Lung microvascular endothelial cell (primary cell): ENCODE results near the gene ZBTB46. TPM values are rescaled to one million over a fixed set of nuclear protein-coding genes. Genes with fewer than 3 reads are reported as not detected.
"Not testable (repeated sequence)": the region's sequence is repeated elsewhere in the genome, so short reads cannot be mapped to it uniquely, and the experiment has no call there.

Source experiments
- DNase-seq, 2 donors: peaks; one replicate each; pipeline versions ENCODE4 v3.0.0 to v3.0.0-alpha.2; 2010; ENCODE audit warnings: low read depth in 2 of 2
- total RNA-seq: library from RNA; depleted of rRNA; stranded (reverse); fragments of >200 nt; gene quantifications from 2 replicates; pipeline ENCODE4 v1.2.1, GENCODE V29; 2014

The ZBTB46 gene
- total RNA-seq, 1 donor from 2014 or later = 46.4 TPM

GRCh38 chr20:63859166-63859699, 28.2 kb upstream of the ZBTB46 start:
- no peak for DNase-seq

GRCh38 chr20:63858393-63859165, 27.5 kb upstream of the ZBTB46 start:
- peak; percentile 62 to 67 for DNase-seq

- DNase-seq = no peak
Measured at GRCh38 chr20:63857764-63858392, 26.8 kb upstream of the ZBTB46 start.

DNA sequence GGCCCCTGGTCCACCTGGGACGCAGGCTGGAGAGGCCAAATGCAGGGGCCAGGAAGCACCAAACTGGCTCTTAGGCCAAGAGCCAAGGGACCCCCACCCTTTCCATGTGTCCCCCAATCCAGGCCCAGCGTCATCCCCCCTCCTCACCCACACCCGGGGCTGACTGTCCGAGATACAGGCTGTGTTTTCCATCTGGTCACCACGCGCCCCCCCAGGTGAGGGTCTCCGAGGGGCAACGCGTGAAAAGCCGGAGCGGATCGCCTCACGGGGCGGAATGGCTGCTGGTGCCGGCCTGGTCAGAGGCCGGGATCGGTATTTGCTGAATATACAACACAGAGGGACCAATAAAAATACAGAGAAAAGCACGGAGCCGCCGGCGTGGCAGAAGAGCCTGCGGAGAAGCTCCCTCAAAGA, 25.0 kb upstream of the ZBTB46 start:
- DNase-seq = no peak

DNA sequence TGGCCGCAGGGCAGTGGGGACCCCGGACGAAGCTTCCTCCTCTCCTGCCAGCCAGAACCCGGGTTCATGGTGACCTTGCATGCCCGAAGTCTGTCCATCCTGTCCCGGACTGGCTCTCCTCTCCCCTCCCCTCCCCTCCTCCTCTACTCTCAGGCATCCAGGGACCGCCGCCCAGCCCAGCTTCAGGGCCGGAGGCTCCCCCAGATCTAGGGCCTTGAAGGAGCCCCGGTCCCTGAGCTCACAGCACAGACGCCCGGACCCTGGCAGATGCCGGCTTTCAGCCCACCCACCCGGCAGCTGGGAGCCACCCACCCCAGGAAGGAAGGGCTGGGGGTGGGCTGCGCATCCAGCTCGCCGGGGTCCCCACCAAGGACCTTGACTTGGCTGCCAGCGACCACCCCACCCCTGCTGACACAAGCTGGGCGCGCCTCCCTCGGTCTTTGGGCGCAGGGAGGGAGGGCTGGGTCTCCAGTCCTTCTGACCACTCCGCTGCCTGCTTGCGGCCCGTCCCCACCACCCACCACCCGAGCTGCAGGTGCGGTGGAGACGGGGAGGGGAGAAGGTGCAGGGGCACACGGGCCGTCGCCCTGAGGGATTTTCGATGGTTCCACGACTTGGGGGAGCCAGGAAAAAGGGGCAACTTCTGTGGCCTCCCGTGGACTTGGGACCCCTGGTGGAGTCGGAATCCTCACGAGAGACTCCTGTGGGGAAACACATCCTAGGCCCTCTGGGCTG, 24.5 kb upstream of the ZBTB46 start:
- no peak for DNase-seq

DNA sequence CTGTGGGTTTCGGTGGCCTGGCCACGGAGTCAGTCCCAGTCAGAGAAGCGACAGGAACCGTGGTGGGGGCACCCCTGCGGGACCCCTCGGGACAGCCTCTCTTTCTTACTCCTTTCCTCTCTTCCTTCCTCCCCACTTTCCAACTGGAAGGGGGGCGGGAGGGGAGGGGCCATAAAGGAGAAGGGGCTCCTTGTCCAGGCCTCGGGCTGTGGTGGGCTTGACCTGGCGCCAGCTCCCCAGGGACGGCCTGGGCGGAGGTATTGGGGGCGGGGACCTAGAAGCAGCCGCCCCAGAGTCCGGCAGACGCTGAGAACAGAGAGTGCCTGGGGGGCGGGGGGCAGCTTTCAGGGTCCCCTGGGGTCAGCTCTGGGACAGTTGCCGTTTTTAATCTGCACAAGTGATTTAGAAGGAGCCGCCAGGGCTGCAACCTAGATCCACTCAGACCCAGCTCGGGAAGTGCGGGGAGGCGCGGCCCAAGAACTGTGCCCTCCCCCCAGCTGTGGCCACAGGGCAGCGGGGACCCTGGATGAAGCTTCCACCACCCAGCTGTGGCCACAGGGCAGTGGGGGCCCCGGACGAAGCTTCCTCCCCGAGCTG, 23.8 kb upstream of the ZBTB46 start:
- no peak for DNase-seq

DNA sequence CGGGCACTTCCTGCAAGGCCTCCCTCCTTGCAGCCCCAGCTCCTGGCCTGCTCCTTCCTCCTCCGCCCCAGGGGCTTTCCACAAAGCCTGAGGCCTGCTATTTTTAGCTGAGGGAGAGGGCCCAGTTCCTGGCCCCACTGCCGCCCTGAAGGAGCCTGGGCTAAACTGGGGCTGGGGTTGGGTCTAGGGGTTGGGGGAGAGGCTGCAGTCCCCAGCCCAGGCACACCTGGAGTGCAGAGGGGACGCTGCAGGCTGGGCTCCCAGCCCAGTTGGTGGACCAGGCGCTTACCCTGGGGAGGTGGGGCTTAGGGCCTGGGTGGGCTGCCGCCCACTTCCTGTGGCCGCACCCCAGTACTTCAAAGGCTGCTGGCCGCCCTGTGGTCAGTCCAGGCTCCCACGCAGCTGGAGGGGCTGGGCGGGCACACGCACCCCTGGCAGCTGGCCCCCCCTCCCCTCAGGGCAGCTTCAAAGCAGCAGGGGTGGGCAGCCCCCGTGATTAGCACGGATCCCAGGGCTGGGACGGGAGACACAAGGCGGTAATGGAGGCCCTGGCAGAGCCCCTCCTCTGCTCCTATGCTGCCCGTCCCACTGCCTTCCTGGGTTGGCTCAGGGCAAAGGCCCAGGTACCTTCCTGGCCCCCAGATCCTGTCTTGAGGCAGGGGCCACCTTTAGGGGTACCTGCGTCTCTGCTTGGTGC, 23.2 kb upstream of the ZBTB46 start:
- peak in 1 of 2 donors; percentile 45 for DNase-seq

DNA sequence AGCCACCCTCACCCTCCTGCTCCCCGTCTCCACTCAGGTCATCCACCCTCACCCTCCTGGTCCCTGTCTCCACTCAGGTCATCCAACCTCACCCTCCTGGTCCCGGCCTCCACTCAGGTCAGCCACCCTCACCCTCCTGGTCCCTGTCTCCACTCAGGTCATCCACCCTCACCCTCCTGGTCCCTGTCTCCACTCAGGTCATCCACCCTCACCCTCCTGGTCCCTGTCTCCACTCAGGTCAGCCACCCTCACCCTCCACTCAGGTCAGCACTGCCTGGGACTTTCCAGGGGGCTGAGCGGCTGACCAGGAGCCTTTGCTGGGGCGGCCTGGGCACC, 22.6 kb upstream of the ZBTB46 start:
- DNase-seq = not testable (repeated sequence)

- DNase-seq = not testable (repeated sequence)
Measured at GRCh38 chr20:63851548-63851943, 20.5 kb upstream of the ZBTB46 start.

GRCh38 chr20:63850689-63851547, 19.9 kb upstream of the ZBTB46 start:
- no peak for DNase-seq

DNA sequence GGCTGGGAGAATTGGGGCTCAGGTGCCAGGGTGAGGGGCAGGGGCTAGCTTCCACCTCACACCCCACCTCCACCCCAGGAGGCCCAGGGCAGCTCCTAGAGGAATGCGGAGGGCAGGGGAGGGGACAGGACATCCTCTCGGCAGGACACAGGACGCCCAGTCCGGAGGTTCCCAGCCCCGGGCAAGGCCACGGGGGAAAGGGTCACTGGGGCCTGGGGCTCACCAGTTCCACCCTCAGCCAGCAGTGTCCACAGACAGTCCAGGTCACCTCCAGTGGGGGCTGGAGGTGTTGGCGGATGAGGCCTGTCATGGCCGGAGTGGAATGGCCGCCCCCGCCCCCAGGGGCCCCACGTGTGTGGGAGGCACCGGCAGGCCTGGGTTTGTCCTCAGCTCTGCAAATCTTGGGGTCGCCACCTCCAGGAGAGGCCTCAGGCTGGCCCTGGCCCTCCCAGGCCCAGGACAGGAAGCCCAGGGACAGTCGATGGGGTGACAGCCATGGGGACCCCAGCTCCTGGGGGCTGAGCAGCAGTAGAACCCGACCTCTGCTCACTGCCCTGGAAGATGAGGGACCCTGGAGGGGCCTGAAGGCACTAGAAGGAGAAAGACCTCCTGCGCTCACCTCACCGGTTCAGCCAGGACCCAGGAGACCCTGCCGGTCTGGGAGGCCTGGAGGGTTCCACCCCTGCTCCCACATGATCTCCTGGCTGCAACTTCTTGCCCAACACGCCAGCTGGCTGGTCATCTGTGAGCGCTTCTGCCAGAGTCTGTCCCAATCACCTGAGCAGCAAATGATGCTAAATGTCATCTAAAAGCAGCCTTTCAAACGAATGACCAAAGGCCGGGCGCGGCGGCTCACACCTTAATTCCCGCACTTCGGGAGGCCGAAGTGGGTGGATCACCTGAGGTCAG, 17.2 kb upstream of the ZBTB46 start:
- peak in 1 of 2 donors; percentile 41 for DNase-seq

GRCh38 chr20:63847237-63848002, 16.4 kb upstream of the ZBTB46 start:
- peak; percentile 53 to 68 for DNase-seq

GRCh38 chr20:63846888-63847236, 15.8 kb upstream of the ZBTB46 start:
- DNase-seq = no peak

DNA sequence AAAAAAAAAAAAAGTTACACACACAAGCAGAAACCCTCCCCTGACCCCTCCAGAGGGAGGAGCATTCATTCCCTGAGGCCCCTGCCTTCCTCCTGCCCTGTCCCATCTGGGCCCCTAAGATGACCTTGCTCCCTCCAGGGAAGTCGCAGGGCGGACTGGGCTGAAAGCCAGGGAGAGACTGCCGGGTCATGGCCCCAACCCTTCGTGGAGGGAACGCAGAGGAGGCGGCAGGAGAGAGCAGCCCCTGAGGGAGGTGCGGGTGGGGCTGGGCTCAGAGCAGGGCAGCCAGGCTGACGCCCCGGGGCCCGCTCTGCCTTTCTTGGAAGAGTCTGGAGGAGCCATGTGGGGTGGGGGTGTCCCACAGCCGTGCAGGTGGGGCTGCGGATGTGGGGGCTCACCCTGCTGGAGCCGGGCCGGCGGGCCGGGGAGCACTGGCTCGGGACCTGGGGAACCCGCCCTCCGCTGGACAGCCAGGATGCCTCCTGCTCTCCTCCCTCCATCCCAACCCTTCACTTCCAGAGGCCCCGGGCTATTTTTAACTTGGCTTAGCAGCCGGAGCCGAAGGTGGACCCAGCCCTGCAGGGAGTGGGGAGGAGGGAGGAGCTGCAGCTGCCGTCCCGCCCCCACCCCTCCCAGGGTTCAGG, 15.2 kb upstream of the ZBTB46 start:
- DNase-seq = no peak

- no peak for DNase-seq
Measured at GRCh38 chr20:63844511-63844991, 13.5 kb upstream of the ZBTB46 start.

- DNase-seq = no peak
Measured at GRCh38 chr20:63843778-63844177, 12.7 kb upstream of the ZBTB46 start.

GRCh38 chr20:63843222-63843621, 12.2 kb upstream of the ZBTB46 start:
- DNase-seq = no peak

- no peak for DNase-seq
Measured at GRCh38 chr20:63842258-63842657, 11.2 kb upstream of the ZBTB46 start.
